HEK293 (cell line): ENCODE results near the gene RFNG.

Experiments used
- CTCF ChIA-PET: fragments of 350-600 bp; formaldehyde crosslinking; extraction: SDS; loops from one replicate; lab custom pipeline; 2021; ENCODE audit warnings: antibody characterized with exemption; lab: Yijun Ruan, JAX
- POLR2A ChIA-PET: fragments of 300-600 bp; formaldehyde crosslinking; extraction: SDS; loops from one replicate; lab custom pipeline; 2020; ENCODE audit warnings: antibody characterized with exemption, inconsistent platforms; lab: Yijun Ruan, JAX
- H3K27ac ChIP-seq: fragments of 200-500 bp; sonication (Bioruptor generic); 2 replicates; pipeline ENCODE4 v1.5.1; 2014; ENCODE audit warnings: low read depth, low read length, control low read depth, inconsistent platforms; ENCODE audit errors: extremely low read depth
- H3K36me3 ChIP-seq, 2 experiments: fragments of 200-500 bp in 1 of 2; sonication (Bioruptor generic) in 1 of 2; 1 replicate in 1 of 2; 2 replicates in 1 of 2; pipeline ENCODE4 v1.5.1; 2014 to 2017; ENCODE audit warnings: inconsistent platforms in 2 of 2, low read length in 2 of 2; ENCODE audit not compliant: control insufficient read depth in 2 of 2, insufficient read depth in 1 of 2
- H3K4me1 ChIP-seq: fragments of 200-500 bp; sonication (Bioruptor generic); 2 replicates; pipeline ENCODE4 v1.5.1; 2014; ENCODE audit warnings: mild to moderate bottlenecking, low read length, inconsistent platforms; ENCODE audit not compliant: control insufficient read depth, insufficient read depth
- H3K4me3 ChIP-seq: 2 replicates; pipeline ENCODE4 v1.5.1; 2011; ENCODE audit warnings: low read depth, mild to moderate bottlenecking, control low read depth, low read length, moderate library complexity
- H3K9me3 ChIP-seq: fragments of 200-500 bp; sonication (Bioruptor generic); 2 replicates; pipeline ENCODE4 v1.5.1; 2014; ENCODE audit warnings: low read depth, low read length, inconsistent platforms; ENCODE audit not compliant: control insufficient read depth, insufficient read depth
- ATF2 ChIP-seq: fragments of 450-650 bp; formaldehyde crosslinking; IDR thresholded peaks from 2 replicates; pipeline ENCODE4 v1.5.1; 2016; ENCODE audit warnings: missing biosample characterization, missing genetic modification characterization, low read depth
- EGR2 ChIP-seq: fragments of 450-650 bp; formaldehyde crosslinking; IDR thresholded peaks from 2 replicates; pipeline ENCODE4 v1.5.1; 2016; ENCODE audit warnings: low read depth, missing biosample characterization, missing genetic modification characterization
- HIC1 ChIP-seq: fragments of 450-650 bp; formaldehyde crosslinking; IDR thresholded peaks from 2 replicates; pipeline ENCODE4 v1.5.1; 2016; ENCODE audit warnings: missing biosample characterization, missing genetic modification characterization
- MEIS1 ChIP-seq: sonication (generic); formaldehyde crosslinking; IDR thresholded peaks from 2 replicates; pipeline ENCODE4 v1.8.1; 2022; ENCODE audit warnings: missing genetic modification reagents, mild to moderate bottlenecking, borderline replicate concordance
- OSR2 ChIP-seq: fragments of 450-650 bp; formaldehyde crosslinking; IDR thresholded peaks from 2 replicates; pipeline ENCODE4 v1.5.1; 2016; ENCODE audit warnings: missing biosample characterization, missing genetic modification characterization
- PATZ1 ChIP-seq: fragments of 450-650 bp; formaldehyde crosslinking; IDR thresholded peaks from 2 replicates; pipeline ENCODE4 v1.5.1; 2016; ENCODE audit warnings: missing biosample characterization, missing genetic modification characterization
- ZFHX2 ChIP-seq: fragments of 450-650 bp; formaldehyde crosslinking; conservative IDR thresholded peaks from 2 replicates; pipeline ENCODE4 v1.5.1; 2016; ENCODE audit warnings: missing biosample characterization, missing genetic modification characterization
- ZNF26 ChIP-seq: fragments of 450-650 bp; formaldehyde crosslinking; IDR thresholded peaks from 2 replicates; pipeline ENCODE4 v1.5.1; 2016; ENCODE audit warnings: missing biosample characterization, missing genetic modification characterization
- ZNF274 ChIP-seq, 2 experiments: fragments of 200-500 bp in 1 of 2; fragments of 450-650 bp in 1 of 2; sonication (Bioruptor generic) in 1 of 2; formaldehyde crosslinking in 1 of 2; IDR thresholded peaks; 2 replicates each; pipeline versions ENCODE4 v1.5.1 to v1.6.1; 2014 to 2016; ENCODE audit warnings: borderline replicate concordance in 1 of 2, inconsistent platforms in 1 of 2, low read length in 1 of 2, missing biosample characterization in 1 of 2, missing genetic modification characterization in 1 of 2
- ZNF391 ChIP-seq: fragments of 450-650 bp; formaldehyde crosslinking; IDR thresholded peaks from 2 replicates; pipeline ENCODE4 v1.5.1; 2016; ENCODE audit warnings: low read depth, missing biosample characterization, missing genetic modification characterization, borderline replicate concordance
- ZNF600 ChIP-seq: fragments of 450-650 bp; formaldehyde crosslinking; IDR thresholded peaks from 2 replicates; pipeline ENCODE4 v1.5.1; 2016; ENCODE audit warnings: missing biosample characterization, missing genetic modification characterization
- ZNF677 ChIP-seq: fragments of 450-650 bp; IDR thresholded peaks from 2 replicates; pipeline ENCODE4 v1.5.0; 2018; ENCODE audit warnings: missing biosample characterization, mild to moderate bottlenecking, missing genetic modification characterization, moderate library complexity
- ZNF791 ChIP-seq: fragments of 450-650 bp; formaldehyde crosslinking; IDR thresholded peaks from 2 replicates; pipeline ENCODE4 v1.5.1; 2016; ENCODE audit warnings: missing biosample characterization, missing genetic modification characterization

The RFNG gene

GRCh38 chr17:82081546-82081945 is 29.9 kb upstream of the RFNG start:
- H3K27ac ChIP-seq = no peak overlapping the region
- no peaks in the 10 kb centered on the region for H3K9me3 ChIP-seq
- CTCF ChIA-PET = interaction anchor here (0.7 kb wide), 2 partner anchors 12 to 73 kb away, joined by 3 read pairs; no protein-coding TSS in a partner anchor
- TF ChIP-seq ZNF791 (tag by site-specific recombination) = no peak
- no peak for TF ChIP-seq ZNF391
- no peak for TF ChIP-seq OSR2 (tag by site-specific recombination)
- TF ChIP-seq ZNF274 (IDR thresholded peaks at IDR 0.05; ENCODE audit: low read length) = no peak
- TF ChIP-seq ZNF274 (tag by site-specific recombination; IDR thresholded peaks at IDR 0.05; ENCODE audit: borderline replicate concordance) = no peak
- no peak for TF ChIP-seq ATF2 (tag by site-specific recombination)
- TF ChIP-seq ZNF26 = no peak
- no peak for TF ChIP-seq MEIS1 (CRISPR knock-in tag)
- TF ChIP-seq PATZ1 (tag by site-specific recombination) = no peak
- H3K36me3 ChIP-seq = peaks cover 18 to 91% of the 10 kb centered on the region in 2 experiments
- H3K4me3 ChIP-seq = no peak overlapping the region
- POLR2A ChIA-PET = interaction anchor here (0.7 to 1.9 kb wide), 6 partner anchors 8 to 25 kb away, joined by 3 to 5 read pairs (median 3); no protein-coding TSS in a partner anchor
- H3K4me1 ChIP-seq = no peaks in the 10 kb centered on the region

GRCh38 chr17:82080789-82081464 is 29.3 kb upstream of the RFNG start:
- H3K4me3 ChIP-seq = no peak overlapping the region
- TF ChIP-seq EGR2 (peak; percentile 23; the same call in 1 of the 2 replicates), HIC1 (peak; percentile 65), ZNF677 (tag by site-specific recombination) (no peak), ZNF600 (tag by site-specific recombination) (peak; percentile 30; the same call in 1 of the 2 replicates), ZFHX2 (tag by site-specific recombination) (peak; percentile 6; the same call in 1 of the 2 replicates)
- peaks cover 16 to 85% of the 10 kb centered on the region in 2 experiments for H3K36me3 ChIP-seq
- CTCF ChIA-PET = interaction anchor here (0.7 to 1.2 kb wide), 3 partner anchors 15 to 229 kb away, joined by 3 to 4 read pairs (median 3); no protein-coding TSS in a partner anchor
- H3K27ac ChIP-seq = no peak overlapping the region
- H3K9me3 ChIP-seq = no peaks in the 10 kb centered on the region
- POLR2A ChIA-PET = interaction anchor here (0.7 to 1.9 kb wide), 6 partner anchors 11 to 25 kb away, joined by 3 to 9 read pairs (median 4); no protein-coding TSS in a partner anchor
- H3K4me1 ChIP-seq = no peaks in the 10 kb centered on the region
